ENCODE results near the gene SORL1. TPM values are rescaled to one million over a fixed set of nuclear protein-coding genes. Genes with fewer than 3 reads are reported as not detected.

SORL1 gene
- total and polyA plus RNA-seq, 2 experiments from 2014 or later: 6.4 to 18.2 TPM

DNA sequence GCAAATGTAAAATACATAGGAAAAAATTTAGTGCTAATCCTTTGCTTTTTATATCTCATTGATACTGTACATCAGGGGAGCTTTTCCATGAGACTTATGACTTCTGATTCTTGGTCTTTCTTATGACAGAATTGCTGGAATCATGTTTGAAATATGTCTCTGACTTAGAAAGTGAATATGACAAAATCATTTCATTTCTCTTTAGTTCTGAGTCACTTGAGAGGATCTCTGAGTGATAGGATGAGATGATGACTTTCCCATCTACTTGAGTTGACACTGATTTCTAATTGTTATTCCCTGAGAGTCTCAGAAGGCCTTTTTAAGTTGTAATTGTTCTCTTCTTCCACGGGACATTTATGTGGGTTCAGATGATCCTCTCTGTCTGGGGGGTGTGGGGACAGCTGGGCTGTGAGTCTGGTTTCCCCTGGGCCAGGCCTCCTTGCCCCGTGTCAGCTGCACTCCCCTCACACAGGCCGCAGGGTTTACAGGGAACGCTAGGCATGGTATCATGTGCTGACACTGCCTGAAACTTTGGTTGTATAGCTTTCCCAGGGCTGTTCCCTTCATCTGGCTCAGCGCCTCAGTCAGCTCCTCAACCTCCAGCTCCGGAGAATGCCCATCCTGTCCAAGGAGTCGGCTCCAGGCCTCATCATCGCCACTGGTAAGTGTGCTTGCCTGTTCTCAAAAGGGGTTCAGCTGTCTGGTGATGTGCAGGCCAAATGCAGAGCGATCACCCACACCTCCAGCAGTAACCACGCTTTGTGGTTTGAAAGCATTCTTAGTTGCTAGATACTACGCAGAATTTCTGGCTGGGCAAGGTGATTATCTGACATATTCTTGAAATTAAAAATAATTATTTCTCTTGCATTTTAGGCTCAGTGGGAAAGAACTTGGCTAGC is 70.2 kb downstream of the SORL1 start:
- H3K27me3 ChIP-seq: no peaks in the 10 kb centered on the region
- H3K36me3 ChIP-seq: no peaks in the 10 kb centered on the region
- H3K9me3 ChIP-seq (ENCODE audit: low read depth): no peaks in the 10 kb centered on the region
- TF ChIP-seq, protein P1, sequence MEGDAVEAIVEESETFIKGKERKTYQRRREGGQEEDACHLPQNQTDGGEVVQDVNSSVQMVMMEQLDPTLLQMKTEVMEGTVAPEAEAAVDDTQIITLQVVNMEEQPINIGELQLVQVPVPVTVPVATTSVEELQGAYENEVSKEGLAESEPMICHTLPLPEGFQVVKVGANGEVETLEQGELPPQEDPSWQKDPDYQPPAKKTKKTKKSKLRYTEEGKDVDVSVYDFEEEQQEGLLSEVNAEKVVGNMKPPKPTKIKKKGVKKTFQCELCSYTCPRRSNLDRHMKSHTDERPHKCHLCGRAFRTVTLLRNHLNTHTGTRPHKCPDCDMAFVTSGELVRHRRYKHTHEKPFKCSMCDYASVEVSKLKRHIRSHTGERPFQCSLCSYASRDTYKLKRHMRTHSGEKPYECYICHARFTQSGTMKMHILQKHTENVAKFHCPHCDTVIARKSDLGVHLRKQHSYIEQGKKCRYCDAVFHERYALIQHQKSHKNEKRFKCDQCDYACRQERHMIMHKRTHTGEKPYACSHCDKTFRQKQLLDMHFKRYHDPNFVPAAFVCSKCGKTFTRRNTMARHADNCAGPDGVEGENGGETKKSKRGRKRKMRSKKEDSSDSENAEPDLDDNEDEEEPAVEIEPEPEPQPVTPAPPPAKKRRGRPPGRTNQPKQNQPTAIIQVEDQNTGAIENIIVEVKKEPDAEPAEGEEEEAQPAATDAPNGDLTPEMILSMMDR (IDR thresholded peaks at IDR 0.05; ENCODE audit: low read depth, low read length): no peak
- no peak overlapping the region for H3K27ac ChIP-seq
- DNase-seq (ENCODE audit: low read depth in 1 of 2, low spot score in 1 of 2): no peak
- H3K4me3 ChIP-seq: no peak overlapping the region
- H3K4me1 ChIP-seq (ENCODE audit: low read depth): peaks cover 10% of the 10 kb centered on the region

DNA sequence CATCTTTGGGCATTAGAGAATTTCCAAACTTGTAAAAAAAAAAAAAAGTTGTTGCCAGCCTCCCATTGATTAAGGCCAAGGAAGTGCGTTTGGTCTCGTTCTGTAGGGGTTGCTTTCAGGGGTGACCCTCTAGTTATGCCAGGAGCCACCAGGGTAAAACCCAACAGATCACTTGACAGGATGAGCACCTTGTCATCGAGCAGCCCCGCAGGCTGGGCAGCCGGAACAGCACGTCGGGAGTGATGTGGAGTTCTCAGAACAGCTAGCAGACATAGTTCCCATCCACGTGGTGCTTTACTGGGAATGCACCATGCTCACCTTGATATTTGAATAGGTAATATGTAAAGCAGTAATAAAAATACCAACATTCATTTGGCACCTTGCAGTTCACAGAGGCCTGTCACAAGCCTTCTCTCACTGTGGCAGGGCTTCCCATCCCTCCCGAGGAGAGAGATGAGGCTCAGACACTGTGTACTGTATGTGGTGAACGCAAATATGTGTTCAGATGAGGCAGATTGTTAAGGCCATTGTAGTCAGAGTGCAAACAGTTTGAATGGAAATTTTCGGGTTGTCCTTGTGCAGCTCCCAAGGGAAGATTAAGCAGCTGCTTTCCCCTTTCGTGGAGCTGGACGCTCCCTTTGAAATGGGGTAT is 71.6 kb downstream of the SORL1 start:
- no peak for DNase-seq (ENCODE audit: low read depth in 1 of 2, low spot score in 1 of 2)
- no peak overlapping the region for H3K27ac ChIP-seq
- no peaks in the 10 kb centered on the region for H3K9me3 ChIP-seq (ENCODE audit: low read depth)
- TF ChIP-seq, protein P1 (IDR thresholded peaks at IDR 0.05; ENCODE audit: low read depth, low read length): no peak
- H3K27me3 ChIP-seq: no peaks in the 10 kb centered on the region
- H3K4me1 ChIP-seq (ENCODE audit: low read depth): peaks cover 10% of the 10 kb centered on the region
- H3K4me3 ChIP-seq: no peak overlapping the region
- no peaks in the 10 kb centered on the region for H3K36me3 ChIP-seq

DNA sequence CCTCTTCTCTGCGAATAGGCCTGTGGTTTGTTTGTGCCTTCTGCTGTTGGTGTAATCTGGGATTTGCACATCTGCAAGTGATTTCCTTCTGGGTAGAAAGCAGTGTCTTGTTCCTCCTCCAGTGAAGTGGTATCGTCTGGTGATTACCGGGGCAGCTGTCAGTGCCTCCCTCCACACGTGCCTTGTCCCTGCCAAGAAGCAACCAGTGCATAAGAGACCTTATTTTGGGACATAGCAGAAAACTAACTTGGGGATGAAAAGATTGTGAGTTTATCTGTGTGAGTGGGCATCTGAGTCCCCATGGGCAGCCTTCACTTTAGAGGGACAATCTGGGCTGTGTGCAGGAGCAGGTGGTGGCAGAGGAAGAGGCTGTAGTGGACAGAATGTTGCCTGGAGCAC is 72.1 kb downstream of the SORL1 start:
- H3K4me1 ChIP-seq (ENCODE audit: low read depth): peaks cover 10% of the 10 kb centered on the region
- no peak overlapping the region for H3K27ac ChIP-seq

DNA sequence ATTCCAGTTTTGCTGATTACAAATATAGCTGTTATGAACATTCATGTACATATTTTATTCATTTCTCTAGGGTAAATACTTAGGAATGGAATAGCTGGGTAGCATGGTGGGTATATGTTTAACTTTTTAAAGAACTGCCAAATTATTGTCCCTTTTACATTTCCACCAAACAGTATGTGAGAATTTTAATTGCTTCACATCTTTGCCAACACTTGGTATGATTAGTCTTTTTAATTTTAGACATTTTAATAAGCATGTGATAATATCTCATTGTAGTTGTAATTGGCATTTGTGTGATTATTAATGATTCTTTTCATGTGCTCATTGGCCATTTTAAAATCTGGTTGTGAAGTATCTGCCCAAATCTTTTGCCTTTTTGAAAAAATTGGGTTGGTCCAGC is 73.3 kb downstream of the SORL1 start:
- DNase-seq (ENCODE audit: low read depth in 1 of 2, low spot score in 1 of 2): no peak

More for the DNA sequence above, 72.1 kb downstream of the SORL1 start:
- H3K4me3 ChIP-seq: no peak overlapping the region
- TF ChIP-seq, protein P1 (IDR thresholded peaks at IDR 0.05; ENCODE audit: low read depth, low read length): no peak
- H3K27me3 ChIP-seq: no peaks in the 10 kb centered on the region
- DNase-seq (ENCODE audit: low read depth in 1 of 2, low spot score in 1 of 2): peak in 1 of 2 donors; percentile 11
- no peaks in the 10 kb centered on the region for H3K9me3 ChIP-seq (ENCODE audit: low read depth)
- H3K36me3 ChIP-seq: no peaks in the 10 kb centered on the region

DNA sequence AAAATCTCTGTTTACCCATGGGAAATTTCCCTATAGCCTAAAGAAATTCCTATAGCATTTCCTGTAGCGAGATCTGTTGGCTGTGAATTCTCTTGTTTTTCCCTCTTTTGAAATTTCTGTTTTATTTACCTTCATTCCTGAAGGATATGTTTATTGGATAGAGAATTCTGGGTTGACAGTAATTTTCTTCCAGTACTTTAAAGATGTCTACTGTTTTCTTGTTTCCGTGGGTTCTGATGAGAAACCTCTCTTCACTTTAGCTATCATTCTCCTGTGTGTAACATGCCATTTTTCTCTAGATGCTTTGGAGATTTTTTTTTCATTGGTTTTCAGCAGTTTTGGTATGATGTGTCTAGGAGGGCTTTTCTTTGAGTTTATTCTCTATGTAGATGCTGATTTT is 78.1 kb downstream of the SORL1 start:
- Histone ChIP-seq H3K27me3 (no peaks in the 10 kb centered on the region), H3K4me1 (ENCODE audit: low read depth) (no peaks in the 10 kb centered on the region), H3K27ac (no peak overlapping the region), H3K36me3 (no peaks in the 10 kb centered on the region), H3K9me3 (ENCODE audit: low read depth) (peaks cover 3% of the 10 kb centered on the region), H3K4me3 (no peak overlapping the region)
- DNase-seq (ENCODE audit: low read depth in 1 of 2, low spot score in 1 of 2): no peak
- TF ChIP-seq, protein P1 (IDR thresholded peaks at IDR 0.05; ENCODE audit: low read depth, low read length): no peak

More for the DNA sequence above, 73.3 kb downstream of the SORL1 start:
- TF ChIP-seq, protein P1 (IDR thresholded peaks at IDR 0.05; ENCODE audit: low read depth, low read length): no peak
- Histone ChIP-seq H3K9me3 (ENCODE audit: low read depth) (peaks cover 3% of the 10 kb centered on the region), H3K27me3 (no peaks in the 10 kb centered on the region), H3K4me3 (no peak overlapping the region), H3K36me3 (no peaks in the 10 kb centered on the region), H3K4me1 (ENCODE audit: low read depth) (peaks cover 10% of the 10 kb centered on the region), H3K27ac (no peak overlapping the region)

Measured in cardiac muscle cell (in vitro differentiated cells and primary cell).